ENCODE measurements around the gene GNG2.

The GNG2 gene

GRCh38 chr14:51846631-51847488, 13.6 kb upstream of the GNG2 start:
- H3K4me2 ChIP-seq (ENCODE audit: low read length) = peak overlapping the region; percentile 82
- H3K36me3 ChIP-seq (ENCODE audit: control insufficient read depth, low read length) = peaks cover 7% of the 10 kb centered on the region
- H3K9me3 ChIP-seq (ENCODE audit: control insufficient read depth, insufficient read depth, low read length) = peaks cover 6% of the 10 kb centered on the region; the same call in 1 of the 2 replicates
- peak overlapping the region; percentile 69 for H3K4me3 ChIP-seq (ENCODE audit: low read length)
- no peaks in the 10 kb centered on the region for H3F3A ChIP-seq (ENCODE audit: control insufficient read depth, insufficient read depth)
- H3K27ac ChIP-seq (ENCODE audit: low read depth, low read length) = peak overlapping the region; percentile 31
- no peaks in the 10 kb centered on the region for H4K20me1 ChIP-seq (ENCODE audit: control insufficient read depth, insufficient read depth, low read depth, low read length)
- TF ChIP-seq CTCF (IDR thresholded peaks at IDR 0.05; ENCODE audit: low read depth, low read length, poor library complexity, severe bottlenecking) (no peak), EZH2phosphoT487 (IDR thresholded peaks at IDR 0.05; ENCODE audit: borderline replicate concordance, low read length) (no peak)
- no peaks in the 10 kb centered on the region for H3K79me2 ChIP-seq (ENCODE audit: control insufficient read depth, low read length)
- H3K9me2 ChIP-seq (replicated peaks; ENCODE audit: control insufficient read depth, low read length) = no peaks in the 10 kb centered on the region
- H3K27me3 ChIP-seq (ENCODE audit: control insufficient read depth, low read length) = no peaks in the 10 kb centered on the region
- H3K4me1 ChIP-seq (ENCODE audit: control insufficient read depth, low read length) = peaks cover 27% of the 10 kb centered on the region

- H3K4me3 ChIP-seq (ENCODE audit: low read length) = peak overlapping the region; percentile 69
- no peaks in the 10 kb centered on the region for H3K9me2 ChIP-seq (replicated peaks; ENCODE audit: control insufficient read depth, low read length)
- no peaks in the 10 kb centered on the region for H3K27me3 ChIP-seq (ENCODE audit: control insufficient read depth, low read length)
- H3K4me2 ChIP-seq (ENCODE audit: low read length) = peak overlapping the region; percentile 82
- TF ChIP-seq CTCF (IDR thresholded peaks at IDR 0.05; ENCODE audit: low read depth, low read length, poor library complexity, severe bottlenecking) (no peak), EZH2phosphoT487 (IDR thresholded peaks at IDR 0.05; ENCODE audit: borderline replicate concordance, low read length) (no peak)
- no peaks in the 10 kb centered on the region for H3F3A ChIP-seq (ENCODE audit: control insufficient read depth, insufficient read depth)
- peak overlapping the region; percentile 31 for H3K27ac ChIP-seq (ENCODE audit: low read depth, low read length)
- H3K79me2 ChIP-seq (ENCODE audit: control insufficient read depth, low read length) = no peaks in the 10 kb centered on the region
- peaks cover 7% of the 10 kb centered on the region for H3K36me3 ChIP-seq (ENCODE audit: control insufficient read depth, low read length)
- peaks cover 6% of the 10 kb centered on the region; the same call in 1 of the 2 replicates for H3K9me3 ChIP-seq (ENCODE audit: control insufficient read depth, insufficient read depth, low read length)
- H3K4me1 ChIP-seq (ENCODE audit: control insufficient read depth, low read length) = peaks cover 30% of the 10 kb centered on the region
- no peaks in the 10 kb centered on the region for H4K20me1 ChIP-seq (ENCODE audit: control insufficient read depth, insufficient read depth, low read depth, low read length)
These were observed 13.0 kb upstream of the GNG2 start for GRCh38 chr14:51847489-51847796.

GRCh38 chr14:51848120-51848519, 12.3 kb upstream of the GNG2 start:
- peaks cover 6% of the 10 kb centered on the region; the same call in 1 of the 2 replicates for H3K9me3 ChIP-seq (ENCODE audit: control insufficient read depth, insufficient read depth, low read length)
- no peaks in the 10 kb centered on the region for H3K79me2 ChIP-seq (ENCODE audit: control insufficient read depth, low read length)
- no peaks in the 10 kb centered on the region for H4K20me1 ChIP-seq (ENCODE audit: control insufficient read depth, insufficient read depth, low read depth, low read length)
- H3K36me3 ChIP-seq (ENCODE audit: control insufficient read depth, low read length) = peaks cover 7% of the 10 kb centered on the region
- H3K4me3 ChIP-seq (ENCODE audit: low read length) = peak overlapping the region; percentile 11; the same call in 1 of the 2 replicates
- H3F3A ChIP-seq (ENCODE audit: control insufficient read depth, insufficient read depth) = no peaks in the 10 kb centered on the region
- H3K27ac ChIP-seq (ENCODE audit: low read depth, low read length) = no peak overlapping the region
- TF ChIP-seq EZH2phosphoT487 (IDR thresholded peaks at IDR 0.05; ENCODE audit: borderline replicate concordance, low read length) (no peak), CTCF (IDR thresholded peaks at IDR 0.05; ENCODE audit: low read depth, low read length, poor library complexity, severe bottlenecking) (no peak)
- H3K27me3 ChIP-seq (ENCODE audit: control insufficient read depth, low read length) = no peaks in the 10 kb centered on the region
- peak overlapping the region; percentile 23; the same call in 1 of the 2 replicates for H3K4me2 ChIP-seq (ENCODE audit: low read length)
- no peaks in the 10 kb centered on the region for H3K9me2 ChIP-seq (replicated peaks; ENCODE audit: control insufficient read depth, low read length)
- peaks cover 34% of the 10 kb centered on the region for H3K4me1 ChIP-seq (ENCODE audit: control insufficient read depth, low read length)
